Purkinje cell (primary cell): ENCODE measurements around the gene HSD17B3. TPM values are rescaled to one million over a fixed set of nuclear protein-coding genes. Genes with fewer than 3 reads are reported as not detected.

ENCODE experiments used
- polyA plus RNA-seq: library from polyadenylated mRNA; unstranded; fragments of >200 nt; fragmentation: Nextera tagmentation; gene quantifications from 2 replicates; pipeline ENCODE4 v1.2.1, GENCODE V29; 2014

HSD17B3 gene
- polyA plus RNA-seq, result not detected in 2 replicates

GRCh38 chr9:96302021-96302420 is at the start of gene HSD17B3:
Gene HSD17B3, minus strand, starts transcription at chr9:96302176. Its CDS starts 72 bp downstream, at chr9:96302104.

Other genes with a start within 250 kb of the HSD17B3 start
- gene SLC35D2, start 81.5 kb upstream of the HSD17B3 start, polyA plus RNA-seq, result 2.2 and 3.8 TPM in 2 replicates
- 1.4 and 2.1 TPM in 2 replicates for gene ZNF367, start 116.2 kb upstream of the HSD17B3 start, polyA plus RNA-seq
- 43.1 and 43.4 TPM in 2 replicates for gene HABP4, start 148.0 kb upstream of the HSD17B3 start, polyA plus RNA-seq